Endothelial cell (in vitro differentiated cells): ENCODE data around the gene AQR. TPM values are rescaled to one million over a fixed set of nuclear protein-coding genes. Genes with fewer than 3 reads are reported as not detected.
"Not testable (repeated sequence)": the region's sequence is repeated elsewhere in the genome, so short reads cannot be mapped to it uniquely, and the experiment has no call there.

Experiments
- DNase-seq: peaks from one replicate; pipeline ENCODE4 v3.0.0; 2021; ENCODE audit warnings: low spot score
- H3K27ac Mint-ChIP-seq: one replicate; pipeline ENCODE4 v1.8.0; 2021; ENCODE audit warnings: mixed read lengths, inconsistent platforms; ENCODE audit not compliant: unreplicated experiment
- H3K27me3 Mint-ChIP-seq: one replicate; pipeline ENCODE4 v1.8.0; 2021; ENCODE audit warnings: mild to moderate bottlenecking, moderate library complexity, mixed read lengths, inconsistent platforms; ENCODE audit not compliant: unreplicated experiment
- H3K36me3 Mint-ChIP-seq: one replicate; pipeline ENCODE4 v1.8.0; 2021; ENCODE audit warnings: mild to moderate bottlenecking, low read depth, mixed read lengths, inconsistent platforms; ENCODE audit not compliant: unreplicated experiment
- H3K4me1 Mint-ChIP-seq: one replicate; pipeline ENCODE4 v1.8.0; 2021; ENCODE audit warnings: mild to moderate bottlenecking, mixed read lengths, inconsistent platforms; ENCODE audit not compliant: unreplicated experiment
- H3K4me3 Mint-ChIP-seq: one replicate; pipeline ENCODE4 v1.8.0; 2021; ENCODE audit warnings: mild to moderate bottlenecking, mixed read lengths, inconsistent platforms; ENCODE audit not compliant: unreplicated experiment
- H3K9me3 Mint-ChIP-seq: one replicate; pipeline ENCODE4 v1.8.0; 2021; ENCODE audit warnings: mixed read lengths, inconsistent platforms; ENCODE audit not compliant: unreplicated experiment
- CTCF ChIP-seq: fragments of 200-600 bp; sonication (generic); IDR thresholded peaks from one replicate; pipeline ENCODE4 v1.5.0; 2021; ENCODE audit warnings: antibody characterized with exemption; ENCODE audit not compliant: unreplicated experiment
- total RNA-seq: library from RNA; stranded (reverse); fragmentation: NEBNext Ultra II Directional; extraction: Animal tissue kit (Norgen Biotek cat#: 25700); gene quantifications from one replicate; pipeline ENCODE4 v1.2.1, GENCODE V29; 2021; ENCODE audit not compliant: unreplicated experiment

The AQR gene
- total RNA-seq, 1 donor from 2014 or later, result 41.5 TPM

GRCh38 chr15:34941185-34941698 lies 28.3 kb downstream of the AQR start:
- Mint-ChIP-seq H3K9me3 (no peaks in the 10 kb centered on the region), H3K4me3 (no peak overlapping the region), H3K36me3 (peaks cover 7% of the 10 kb centered on the region), H3K27ac (no peak overlapping the region), H3K27me3 (no peaks in the 10 kb centered on the region), H3K4me1 (no peaks in the 10 kb centered on the region)
- DNase-seq, result no peak
- no peak for TF ChIP-seq CTCF

- Mint-ChIP-seq H3K4me1 (peaks cover 10% of the 10 kb centered on the region), H3K4me3 (no peak overlapping the region), H3K36me3 (peaks cover 24% of the 10 kb centered on the region), H3K9me3 (no peaks in the 10 kb centered on the region), H3K27ac (peak overlapping the region; percentile 77), H3K27me3 (no peaks in the 10 kb centered on the region)
- no peak for TF ChIP-seq CTCF
- no peak for DNase-seq
Observed at GRCh38 chr15:34933432-34933975, 36.0 kb downstream of the AQR start.

- H3K4me3 Mint-ChIP-seq, DNase-seq, H3K27ac Mint-ChIP-seq, H3K4me1 Mint-ChIP-seq, H3K27me3 Mint-ChIP-seq, H3K9me3 Mint-ChIP-seq: not testable (repeated sequence)
- peaks cover 35% of the 10 kb centered on the region for H3K36me3 Mint-ChIP-seq
Observed at GRCh38 chr15:34928349-34928748, 41.2 kb downstream of the AQR start.

DNA sequence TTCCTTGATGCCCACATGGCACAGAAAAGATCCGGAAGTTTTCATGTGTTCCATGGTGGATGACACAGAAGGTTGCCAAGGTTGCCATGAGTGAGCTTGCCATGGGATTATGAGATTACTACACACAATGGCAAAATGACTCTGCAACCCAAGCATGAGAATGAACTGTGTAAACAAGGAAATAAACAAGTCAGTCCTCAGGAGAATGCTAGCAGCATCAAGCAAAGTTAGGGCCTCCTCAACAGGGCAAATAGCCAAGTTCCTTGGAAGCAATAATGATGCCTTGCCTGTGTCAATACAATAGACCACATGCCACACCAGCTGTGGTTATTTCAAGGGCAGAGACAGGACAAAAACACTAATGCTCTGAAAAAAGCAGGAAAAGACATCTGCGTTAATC lies 41.8 kb downstream of the AQR start:
- Mint-ChIP-seq H3K4me1 (peaks cover 4% of the 10 kb centered on the region), H3K27ac (no peak overlapping the region), H3K27me3 (peaks cover 1% of the 10 kb centered on the region), H3K36me3 (peaks cover 36% of the 10 kb centered on the region), H3K9me3 (no peaks in the 10 kb centered on the region), H3K4me3 (no peak overlapping the region)
- TF ChIP-seq CTCF, result no peak
- DNase-seq, result no peak

GRCh38 chr15:34914317-34914716 lies 55.2 kb downstream of the AQR start:
- no peak for DNase-seq
- Mint-ChIP-seq H3K27me3 (peaks cover 2% of the 10 kb centered on the region), H3K4me1 (no peaks in the 10 kb centered on the region), H3K4me3 (no peak overlapping the region), H3K36me3 (peaks cover 26% of the 10 kb centered on the region), H3K9me3 (no peaks in the 10 kb centered on the region), H3K27ac (no peak overlapping the region)
- TF ChIP-seq CTCF, result no peak
